ENCODE results near the gene LIMA1.

Gene LIMA1

DNA sequence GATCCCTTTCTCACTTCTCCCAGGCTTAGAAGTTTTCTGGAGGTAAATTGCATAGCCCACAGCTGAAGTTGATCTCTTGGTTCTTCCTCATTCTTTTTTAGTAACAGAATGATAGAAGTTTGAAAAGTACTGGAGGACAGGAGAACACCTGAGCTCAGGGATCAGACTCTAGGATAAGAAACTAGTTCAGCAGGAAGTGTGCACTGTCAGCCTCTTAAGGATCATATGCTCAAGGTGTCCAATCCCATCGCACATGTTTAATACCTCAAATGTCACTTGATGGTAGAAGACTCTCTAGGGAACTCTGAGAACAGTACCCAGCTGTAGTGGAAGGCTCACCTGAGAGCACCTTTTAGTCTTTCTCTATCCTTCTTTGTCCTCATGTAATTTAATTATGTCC lies 14.7 kb upstream of the LIMA1 start:
- no peak overlapping the region for H4K8ac ChIP-seq (ENCODE audit: low read depth, low read length)
- H2BK5ac ChIP-seq (ENCODE audit: low read depth, low read length, poor library complexity), result no peak overlapping the region
- no peak overlapping the region for H3K27ac ChIP-seq (ENCODE audit: low read depth, low read length)
- H4K12ac ChIP-seq (ENCODE audit: low read depth, low read length), result no peak overlapping the region
- no peaks in the 10 kb centered on the region for H3K79me2 ChIP-seq (ENCODE audit: control insufficient read depth, insufficient read depth, low read length, poor library complexity)
- no peak overlapping the region for H3K4me3 ChIP-seq (ENCODE audit: low read depth, low read length)
- H2AFZ ChIP-seq (ENCODE audit: insufficient read depth, low read length, poor library complexity), result no peak overlapping the region
- no peak overlapping the region for H2BK12ac ChIP-seq (ENCODE audit: low read length)
- no peak overlapping the region for H4K91ac ChIP-seq (ENCODE audit: low read depth, low read length)
- no peaks in the 10 kb centered on the region for H3K79me1 ChIP-seq (ENCODE audit: low read length)
- no peak overlapping the region for H3K9ac ChIP-seq (ENCODE audit: low read length)
- no peaks in the 10 kb centered on the region for H3K27me3 ChIP-seq (ENCODE audit: insufficient read depth, low read length)
- no peak overlapping the region for H3K4ac ChIP-seq (ENCODE audit: low read depth, low read length)
- H2AK5ac ChIP-seq (ENCODE audit: low read length), result no peak overlapping the region
- H3K18ac ChIP-seq (ENCODE audit: low read length), result no peak overlapping the region
- no peaks in the 10 kb centered on the region for H3K36me3 ChIP-seq (ENCODE audit: control insufficient read depth in 1 of 2, insufficient read depth in 2 of 2, low read length in 2 of 2)
- DNase-seq, result peak in 1 of 2 donors; percentile 34
- no peaks in the 10 kb centered on the region for H3K9me3 ChIP-seq (ENCODE audit: insufficient read depth, low read depth, low read length)
- H3K4me1 ChIP-seq (ENCODE audit: control insufficient read depth in 1 of 2, insufficient read depth in 2 of 2, low read length in 2 of 2), result no peaks in the 10 kb centered on the region
- WGBS (ENCODE audit: extremely low coverage, insufficient coverage, insufficient read length), result no CpG with 5 or more reads among the region's 1 CpG
- H3K23ac ChIP-seq (ENCODE audit: low read length), result no peak overlapping the region
- no peak overlapping the region for H3K14ac ChIP-seq (ENCODE audit: low read length)
- no peak overlapping the region for H2BK120ac ChIP-seq (ENCODE audit: insufficient read depth, low read length, poor library complexity)
- no peak overlapping the region for H3K4me2 ChIP-seq (ENCODE audit: low read length)

GRCh38 chr12:50297027-50297426 lies 13.7 kb upstream of the LIMA1 start:
- Histone ChIP-seq H3K4me1 (ENCODE audit: control insufficient read depth in 1 of 2, insufficient read depth in 2 of 2, low read length in 2 of 2) (no peaks in the 10 kb centered on the region), H3K9ac (ENCODE audit: low read length) (no peak overlapping the region), H3K4me3 (ENCODE audit: low read depth, low read length) (no peak overlapping the region), H3K18ac (ENCODE audit: low read length) (no peak overlapping the region), H3K14ac (ENCODE audit: low read length) (no peak overlapping the region), H3K4ac (ENCODE audit: low read depth, low read length) (no peak overlapping the region), H4K8ac (ENCODE audit: low read depth, low read length) (no peak overlapping the region), H3K27me3 (ENCODE audit: insufficient read depth, low read length) (no peaks in the 10 kb centered on the region), H4K91ac (ENCODE audit: low read depth, low read length) (no peak overlapping the region), H2BK120ac (ENCODE audit: insufficient read depth, low read length, poor library complexity) (no peak overlapping the region), H3K9me3 (ENCODE audit: insufficient read depth, low read depth, low read length) (no peaks in the 10 kb centered on the region), H2BK5ac (ENCODE audit: low read depth, low read length, poor library complexity) (no peak overlapping the region), H3K23ac (ENCODE audit: low read length) (no peak overlapping the region), H2BK12ac (ENCODE audit: low read length) (no peak overlapping the region), H2AK5ac (ENCODE audit: low read length) (no peak overlapping the region), H3K27ac (ENCODE audit: low read depth, low read length) (no peak overlapping the region), H3K79me1 (ENCODE audit: low read length) (no peaks in the 10 kb centered on the region), H3K36me3 (ENCODE audit: control insufficient read depth in 1 of 2, insufficient read depth in 2 of 2, low read length in 2 of 2) (no peaks in the 10 kb centered on the region), H4K12ac (ENCODE audit: low read depth, low read length) (no peak overlapping the region), H3K79me2 (ENCODE audit: control insufficient read depth, insufficient read depth, low read length, poor library complexity) (no peaks in the 10 kb centered on the region), H3K4me2 (ENCODE audit: low read length) (no peak overlapping the region), H2AFZ (ENCODE audit: insufficient read depth, low read length, poor library complexity) (no peak overlapping the region)
- WGBS (ENCODE audit: extremely low coverage, insufficient coverage, insufficient read length), result no CpG with 5 or more reads among the region's 3 CpGs
- DNase-seq, result no peak

- no peaks in the 10 kb centered on the region for H3K36me3 ChIP-seq (ENCODE audit: control insufficient read depth in 1 of 2, insufficient read depth in 2 of 2, low read length in 2 of 2)
- H3K27me3 ChIP-seq (ENCODE audit: insufficient read depth, low read length), result no peaks in the 10 kb centered on the region
- no peak overlapping the region for H2BK12ac ChIP-seq (ENCODE audit: low read length)
- no peak overlapping the region for H3K27ac ChIP-seq (ENCODE audit: low read depth, low read length)
- no peak overlapping the region for H3K9ac ChIP-seq (ENCODE audit: low read length)
- no peak overlapping the region for H3K4me3 ChIP-seq (ENCODE audit: low read depth, low read length)
- no peak overlapping the region for H2AK5ac ChIP-seq (ENCODE audit: low read length)
- H2BK120ac ChIP-seq (ENCODE audit: insufficient read depth, low read length, poor library complexity), result no peak overlapping the region
- no peak overlapping the region for H3K4me2 ChIP-seq (ENCODE audit: low read length)
- no peaks in the 10 kb centered on the region for H3K79me2 ChIP-seq (ENCODE audit: control insufficient read depth, insufficient read depth, low read length, poor library complexity)
- H3K18ac ChIP-seq (ENCODE audit: low read length), result no peak overlapping the region
- H3K9me3 ChIP-seq (ENCODE audit: insufficient read depth, low read depth, low read length), result no peaks in the 10 kb centered on the region
- no peak overlapping the region for H3K4ac ChIP-seq (ENCODE audit: low read depth, low read length)
- H2BK5ac ChIP-seq (ENCODE audit: low read depth, low read length, poor library complexity), result no peak overlapping the region
- no CpG with 5 or more reads among the region's 6 CpGs for WGBS (ENCODE audit: extremely low coverage, insufficient coverage, insufficient read length)
- H4K12ac ChIP-seq (ENCODE audit: low read depth, low read length), result peak overlapping the region; percentile 54
- DNase-seq, result no peak
- no peaks in the 10 kb centered on the region for H3K4me1 ChIP-seq (ENCODE audit: control insufficient read depth in 1 of 2, insufficient read depth in 2 of 2, low read length in 2 of 2)
- H4K91ac ChIP-seq (ENCODE audit: low read depth, low read length), result no peak overlapping the region
- no peaks in the 10 kb centered on the region for H3K79me1 ChIP-seq (ENCODE audit: low read length)
- no peak overlapping the region for H4K8ac ChIP-seq (ENCODE audit: low read depth, low read length)
- no peak overlapping the region for H2AFZ ChIP-seq (ENCODE audit: insufficient read depth, low read length, poor library complexity)
- H3K23ac ChIP-seq (ENCODE audit: low read length), result no peak overlapping the region
- H3K14ac ChIP-seq (ENCODE audit: low read length), result no peak overlapping the region
These were observed 13.2 kb upstream of the LIMA1 start for GRCh38 chr12:50296554-50296953.

- Histone ChIP-seq H3K79me2 (ENCODE audit: control insufficient read depth, insufficient read depth, low read length, poor library complexity) (no peaks in the 10 kb centered on the region), H2BK5ac (ENCODE audit: low read depth, low read length, poor library complexity) (no peak overlapping the region), H2AFZ (ENCODE audit: insufficient read depth, low read length, poor library complexity) (no peak overlapping the region), H3K18ac (ENCODE audit: low read length) (no peak overlapping the region), H2BK12ac (ENCODE audit: low read length) (no peak overlapping the region), H2BK120ac (ENCODE audit: insufficient read depth, low read length, poor library complexity) (no peak overlapping the region), H3K4me2 (ENCODE audit: low read length) (no peak overlapping the region), H3K23ac (ENCODE audit: low read length) (no peak overlapping the region), H4K91ac (ENCODE audit: low read depth, low read length) (no peak overlapping the region), H3K36me3 (ENCODE audit: control insufficient read depth in 1 of 2, insufficient read depth in 2 of 2, low read length in 2 of 2) (no peaks in the 10 kb centered on the region), H3K9me3 (ENCODE audit: insufficient read depth, low read depth, low read length) (no peaks in the 10 kb centered on the region), H3K4ac (ENCODE audit: low read depth, low read length) (no peak overlapping the region), H3K14ac (ENCODE audit: low read length) (no peak overlapping the region), H3K27me3 (ENCODE audit: insufficient read depth, low read length) (no peaks in the 10 kb centered on the region), H4K8ac (ENCODE audit: low read depth, low read length) (no peak overlapping the region), H4K12ac (ENCODE audit: low read depth, low read length) (no peak overlapping the region), H3K79me1 (ENCODE audit: low read length) (no peaks in the 10 kb centered on the region), H3K4me1 (ENCODE audit: control insufficient read depth in 1 of 2, insufficient read depth in 2 of 2, low read length in 2 of 2) (no peaks in the 10 kb centered on the region), H3K9ac (ENCODE audit: low read length) (no peak overlapping the region), H3K4me3 (ENCODE audit: low read depth, low read length) (no peak overlapping the region), H2AK5ac (ENCODE audit: low read length) (no peak overlapping the region), H3K27ac (ENCODE audit: low read depth, low read length) (no peak overlapping the region)
- DNase-seq, result no peak
- WGBS (ENCODE audit: extremely low coverage, insufficient coverage, insufficient read length), result no CpG with 5 or more reads among the region's 1 CpG
These were observed 8.1 kb upstream of the LIMA1 start for GRCh38 chr12:50291377-50291776.
